Neural cell (in vitro differentiated cells): ENCODE data around the gene PAMR1.

ENCODE experiments used
- CTCF ChIP-seq: fragments of 450-650 bp; IDR thresholded peaks from 2 replicates; pipeline ENCODE4 v1.5.1; 2014; ENCODE audit warnings: antibody characterized with exemption, mild to moderate bottlenecking, moderate library complexity; ENCODE audit not compliant: poor library complexity, severe bottlenecking
- EP300 ChIP-seq: fragments of 450-650 bp; conservative IDR thresholded peaks from 2 replicates; pipeline ENCODE4 v1.6.1; 2014; ENCODE audit warnings: antibody characterized with exemption, mild to moderate bottlenecking, moderate library complexity; ENCODE audit not compliant: poor library complexity, severe bottlenecking
- EZH2 ChIP-seq: fragments of 200-600, 300-800 bp; shearing (Covaris generic), sonication (generic); IDR thresholded peaks from 2 replicates; pipeline ENCODE4 v1.6.1; 2014; ENCODE audit warnings: antibody characterized with exemption, low read length, borderline replicate concordance, mild to moderate bottlenecking; ENCODE audit not compliant: insufficient read depth, poor library complexity, severe bottlenecking
- MXI1 ChIP-seq: fragments of 450-650 bp; conservative IDR thresholded peaks from 2 replicates; pipeline ENCODE4 v1.6.1; 2014; ENCODE audit warnings: antibody characterized with exemption, mild to moderate bottlenecking; ENCODE audit not compliant: poor library complexity, severe bottlenecking
- POLR2AphosphoS5 ChIP-seq: IDR thresholded peaks from 2 replicates; pipeline ENCODE4 v1.6.1; 2012
- RAD21 ChIP-seq: fragments of 450-650 bp; conservative IDR thresholded peaks from 2 replicates; pipeline ENCODE4 v1.6.1; 2014; ENCODE audit warnings: antibody characterized with exemption, mild to moderate bottlenecking, moderate library complexity
- SMC3 ChIP-seq: fragments of 450-650 bp; conservative IDR thresholded peaks from 2 replicates; pipeline ENCODE4 v1.6.1; 2014; ENCODE audit warnings: antibody characterized with exemption, mild to moderate bottlenecking, moderate library complexity; ENCODE audit not compliant: poor library complexity
- TAF1 ChIP-seq: IDR thresholded peaks from 2 replicates; pipeline ENCODE4 v1.6.1; 2012; ENCODE audit warnings: low read depth
- TF ChIP-seq, protein P1 (sequence below): IDR thresholded peaks from 2 replicates; pipeline ENCODE4 v1.6.1; 2012; ENCODE audit warnings: borderline replicate concordance

DNA sequence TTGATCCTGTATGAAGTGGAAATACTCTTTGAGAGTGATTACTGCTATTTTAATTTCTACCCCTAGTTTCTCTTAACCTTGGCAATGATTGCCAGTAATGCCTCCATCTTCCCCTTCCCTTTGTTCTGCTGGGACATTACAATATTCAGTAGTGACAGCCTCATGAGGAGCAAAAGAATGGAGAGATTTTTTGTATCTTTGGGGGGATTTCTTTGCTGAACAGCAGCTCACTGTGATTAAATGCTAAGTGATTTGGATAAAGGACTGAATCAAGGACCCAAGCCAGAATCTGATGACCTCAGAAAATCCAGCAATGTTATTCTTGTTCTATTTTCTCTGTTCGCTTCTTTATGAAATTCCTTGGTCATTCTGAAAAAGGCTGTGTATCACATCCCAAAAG lies 99.1 kb downstream of the PAMR1 start:
- TF ChIP-seq RAD21: no peak
- TF ChIP-seq CTCF: no peak
- TF ChIP-seq, protein P1, sequence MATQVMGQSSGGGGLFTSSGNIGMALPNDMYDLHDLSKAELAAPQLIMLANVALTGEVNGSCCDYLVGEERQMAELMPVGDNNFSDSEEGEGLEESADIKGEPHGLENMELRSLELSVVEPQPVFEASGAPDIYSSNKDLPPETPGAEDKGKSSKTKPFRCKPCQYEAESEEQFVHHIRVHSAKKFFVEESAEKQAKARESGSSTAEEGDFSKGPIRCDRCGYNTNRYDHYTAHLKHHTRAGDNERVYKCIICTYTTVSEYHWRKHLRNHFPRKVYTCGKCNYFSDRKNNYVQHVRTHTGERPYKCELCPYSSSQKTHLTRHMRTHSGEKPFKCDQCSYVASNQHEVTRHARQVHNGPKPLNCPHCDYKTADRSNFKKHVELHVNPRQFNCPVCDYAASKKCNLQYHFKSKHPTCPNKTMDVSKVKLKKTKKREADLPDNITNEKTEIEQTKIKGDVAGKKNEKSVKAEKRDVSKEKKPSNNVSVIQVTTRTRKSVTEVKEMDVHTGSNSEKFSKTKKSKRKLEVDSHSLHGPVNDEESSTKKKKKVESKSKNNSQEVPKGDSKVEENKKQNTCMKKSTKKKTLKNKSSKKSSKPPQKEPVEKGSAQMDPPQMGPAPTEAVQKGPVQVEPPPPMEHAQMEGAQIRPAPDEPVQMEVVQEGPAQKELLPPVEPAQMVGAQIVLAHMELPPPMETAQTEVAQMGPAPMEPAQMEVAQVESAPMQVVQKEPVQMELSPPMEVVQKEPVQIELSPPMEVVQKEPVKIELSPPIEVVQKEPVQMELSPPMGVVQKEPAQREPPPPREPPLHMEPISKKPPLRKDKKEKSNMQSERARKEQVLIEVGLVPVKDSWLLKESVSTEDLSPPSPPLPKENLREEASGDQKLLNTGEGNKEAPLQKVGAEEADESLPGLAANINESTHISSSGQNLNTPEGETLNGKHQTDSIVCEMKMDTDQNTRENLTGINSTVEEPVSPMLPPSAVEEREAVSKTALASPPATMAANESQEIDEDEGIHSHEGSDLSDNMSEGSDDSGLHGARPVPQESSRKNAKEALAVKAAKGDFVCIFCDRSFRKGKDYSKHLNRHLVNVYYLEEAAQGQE: no peak
- TF ChIP-seq MXI1: no peak
- no peak for TF ChIP-seq EP300
- TF ChIP-seq POLR2AphosphoS5: peak; percentile 15
- TF ChIP-seq EZH2: no peak
- no peak for TF ChIP-seq SMC3
- TF ChIP-seq TAF1: no peak
